WTC11 (cell line): ENCODE measurements around the gene EFCAB13. TPM values are rescaled to one million over a fixed set of nuclear protein-coding genes. Genes with fewer than 3 reads are reported as not detected.
A peak's percentile ranks its signal among the peaks of the same experiment; 100 is the strongest.

ENCODE experiments used
- ATAC-seq: fragments of 200-7000 bp; cut with Tn5 transposase; 2 replicates; pipeline ENCODE4 v1.10.0; 2021; ENCODE audit warnings: mild to moderate bottlenecking, moderate library complexity
- CTCF ChIA-PET: fragments of 300-600 bp; sonication (Branson Sonifier 250); formaldehyde crosslinking; loops from one replicate; lab custom pipeline; 2021; ENCODE audit warnings: antibody characterized with exemption; lab: Charles Lee
- POLR2A ChIA-PET: fragments of 350-600 bp; sonication (Branson Sonifier 250); formaldehyde crosslinking; loops from one replicate; lab custom pipeline; 2021; ENCODE audit warnings: antibody characterized with exemption; lab: Charles Lee
- DNase-seq: peaks from one replicate; pipeline ENCODE4 v3.0.0; 2021; ENCODE audit warnings: low spot score
- H3K27ac Mint-ChIP-seq: 2 replicates; pipeline ENCODE4 v1.8.0; 2021; ENCODE audit warnings: mixed read lengths
- H3K27me3 Mint-ChIP-seq: 2 replicates; pipeline ENCODE4 v1.8.0; 2021; ENCODE audit warnings: low read depth, mild to moderate bottlenecking, moderate library complexity, mixed read lengths
- H3K36me3 Mint-ChIP-seq: 2 replicates; pipeline ENCODE4 v1.8.0; 2021; ENCODE audit warnings: mixed read lengths
- H3K4me1 Mint-ChIP-seq: 2 replicates; pipeline ENCODE4 v1.8.0; 2022; ENCODE audit warnings: mixed read lengths
- H3K4me3 Mint-ChIP-seq: 2 replicates; pipeline ENCODE4 v1.8.0; 2021; ENCODE audit warnings: mild to moderate bottlenecking, moderate library complexity, mixed read lengths
- H3K9me3 Mint-ChIP-seq: 2 replicates; pipeline ENCODE4 v1.8.0; 2021; ENCODE audit warnings: mixed read lengths
- CBFB ChIP-seq: sonication (generic); formaldehyde crosslinking; IDR thresholded peaks from 2 replicates; pipeline ENCODE4 v1.8.1; 2022; ENCODE audit warnings: mild to moderate bottlenecking, low read depth, missing genetic modification reagents
- ESRRA ChIP-seq: sonication (generic); formaldehyde crosslinking; IDR thresholded peaks from 2 replicates; pipeline ENCODE4 v1.8.1; 2022; ENCODE audit warnings: mild to moderate bottlenecking, missing genetic modification reagents, borderline replicate concordance
- FOXK1 ChIP-seq: sonication (generic); formaldehyde crosslinking; IDR thresholded peaks from 2 replicates; pipeline ENCODE4 v1.8.0; 2022; ENCODE audit warnings: mild to moderate bottlenecking, moderate library complexity, missing genetic modification reagents
- GTF2I ChIP-seq: fragments of 250-450 bp; sonication (Bioruptor Pico); conservative IDR thresholded peaks from 2 replicates; pipeline ENCODE4 v1.4.0; 2021; ENCODE audit warnings: mild to moderate bottlenecking
- HMGA2 ChIP-seq: fragments of 250-450 bp; sonication (Bioruptor Pico); IDR thresholded peaks from 2 replicates; pipeline ENCODE4 v1.4.0; 2021; ENCODE audit warnings: mild to moderate bottlenecking, moderate library complexity
- JUN ChIP-seq: sonication (generic); formaldehyde crosslinking; IDR thresholded peaks from 2 replicates; pipeline ENCODE4 v1.8.0; 2023; ENCODE audit warnings: mild to moderate bottlenecking, missing genetic modification reagents
- KAT7 ChIP-seq: sonication (generic); formaldehyde crosslinking; IDR thresholded peaks from 2 replicates; pipeline ENCODE4 v1.8.1; 2023; ENCODE audit warnings: missing genetic modification reagents, mild to moderate bottlenecking, borderline replicate concordance
- NFE2L1 ChIP-seq: sonication (generic); formaldehyde crosslinking; IDR thresholded peaks from 2 replicates; pipeline ENCODE4 v1.8.1; 2023; ENCODE audit warnings: missing genetic modification reagents
- SOX15 ChIP-seq: fragments of 250-450 bp; sonication (Bioruptor Pico); IDR thresholded peaks from 2 replicates; pipeline ENCODE4 v1.9.0; 2021; ENCODE audit warnings: mild to moderate bottlenecking
- SP1 ChIP-seq: sonication (generic); formaldehyde crosslinking; conservative IDR thresholded peaks from 2 replicates; pipeline ENCODE4 v1.8.1; 2022; ENCODE audit warnings: missing genetic modification reagents
- ZNF138 ChIP-seq: sonication (generic); formaldehyde crosslinking; conservative IDR thresholded peaks from 2 replicates; pipeline ENCODE4 v1.8.1; 2022; ENCODE audit warnings: mild to moderate bottlenecking, moderate library complexity, missing genetic modification reagents
- ZNF423 ChIP-seq: fragments of 250-450 bp; sonication (Bioruptor Pico); IDR thresholded peaks from 2 replicates; pipeline ENCODE4 v2.1.2; 2022; ENCODE audit warnings: mild to moderate bottlenecking, moderate library complexity
- total RNA-seq: library from RNA; stranded (reverse); gene quantifications from 3 replicates; pipeline ENCODE4 v1.2.3, GENCODE V29; 2021
- TF ChIP-seq, protein P1 (sequence below): sonication (generic); formaldehyde crosslinking; IDR thresholded peaks from 2 replicates; pipeline ENCODE4 v1.8.0; 2022; ENCODE audit warnings: mild to moderate bottlenecking, missing genetic modification reagents
- TF ChIP-seq, protein P2 (sequence below): sonication (generic); formaldehyde crosslinking; IDR thresholded peaks from 2 replicates; pipeline ENCODE4 v1.8.1; 2023; ENCODE audit warnings: mild to moderate bottlenecking, missing genetic modification reagents, moderate library complexity
- TF ChIP-seq, protein P3 (sequence below): sonication (generic); formaldehyde crosslinking; IDR thresholded peaks from 2 replicates; pipeline ENCODE4 v1.8.0; 2022; ENCODE audit warnings: mild to moderate bottlenecking, missing genetic modification reagents
- TF ChIP-seq, protein P4 (sequence below): sonication (generic); formaldehyde crosslinking; IDR thresholded peaks from 2 replicates; pipeline ENCODE4 v1.8.0; 2022; ENCODE audit warnings: mild to moderate bottlenecking, missing genetic modification reagents
- TF ChIP-seq, protein P5 (sequence below): fragments of 250-450 bp; sonication (Bioruptor Pico); IDR thresholded peaks from 2 replicates; pipeline ENCODE4 v1.9.0; 2021; ENCODE audit warnings: mild to moderate bottlenecking
- TF ChIP-seq, protein P6 (sequence below): sonication (generic); formaldehyde crosslinking; IDR thresholded peaks from 2 replicates; pipeline ENCODE4 v1.8.0; 2022; ENCODE audit warnings: missing genetic modification reagents
- TF ChIP-seq, protein P7 (sequence below): sonication (generic); formaldehyde crosslinking; IDR thresholded peaks from 2 replicates; pipeline ENCODE4 v1.8.1; 2023; ENCODE audit warnings: mild to moderate bottlenecking, missing genetic modification reagents, borderline replicate concordance

Gene EFCAB13
- total RNA-seq, 1 experiment from 2014 or later, result 3.5 TPM

DNA sequence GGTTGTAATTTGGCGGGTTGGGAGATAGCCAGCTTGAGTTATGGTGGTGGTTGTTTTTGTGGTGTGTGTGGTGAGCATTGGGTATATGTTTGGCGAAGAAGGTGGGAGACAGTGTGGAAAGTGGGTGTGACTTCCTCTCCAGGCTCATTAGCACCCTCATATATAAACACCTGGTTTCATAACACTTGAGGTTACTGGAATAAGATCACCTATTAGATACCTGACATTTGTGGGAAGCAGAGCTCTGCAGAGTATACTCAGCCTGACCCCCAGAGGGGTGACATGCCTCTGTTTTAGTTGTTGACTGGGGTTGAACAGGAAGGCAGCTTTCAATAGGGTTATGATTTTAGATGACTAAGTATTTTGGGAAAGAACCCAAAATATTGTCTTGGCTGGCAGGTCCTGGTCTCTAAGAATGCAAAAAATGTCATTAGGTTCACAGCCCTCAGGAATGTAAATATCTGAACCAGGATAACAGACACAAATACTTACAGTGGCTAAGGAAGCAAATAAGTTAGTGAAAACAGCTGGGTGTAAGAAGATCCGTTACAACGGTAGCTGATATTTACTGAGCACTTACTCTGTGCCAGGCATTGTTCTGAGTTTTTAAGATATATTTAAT, 18.3 kb upstream of the EFCAB13 start:
- TF ChIP-seq HMGA2 (CRISPR knock-in tag) (no peak), CBFB (no peak), JUN (CRISPR knock-in tag) (no peak), KAT7 (CRISPR knock-in tag) (no peak)
- TF ChIP-seq, protein P1, sequence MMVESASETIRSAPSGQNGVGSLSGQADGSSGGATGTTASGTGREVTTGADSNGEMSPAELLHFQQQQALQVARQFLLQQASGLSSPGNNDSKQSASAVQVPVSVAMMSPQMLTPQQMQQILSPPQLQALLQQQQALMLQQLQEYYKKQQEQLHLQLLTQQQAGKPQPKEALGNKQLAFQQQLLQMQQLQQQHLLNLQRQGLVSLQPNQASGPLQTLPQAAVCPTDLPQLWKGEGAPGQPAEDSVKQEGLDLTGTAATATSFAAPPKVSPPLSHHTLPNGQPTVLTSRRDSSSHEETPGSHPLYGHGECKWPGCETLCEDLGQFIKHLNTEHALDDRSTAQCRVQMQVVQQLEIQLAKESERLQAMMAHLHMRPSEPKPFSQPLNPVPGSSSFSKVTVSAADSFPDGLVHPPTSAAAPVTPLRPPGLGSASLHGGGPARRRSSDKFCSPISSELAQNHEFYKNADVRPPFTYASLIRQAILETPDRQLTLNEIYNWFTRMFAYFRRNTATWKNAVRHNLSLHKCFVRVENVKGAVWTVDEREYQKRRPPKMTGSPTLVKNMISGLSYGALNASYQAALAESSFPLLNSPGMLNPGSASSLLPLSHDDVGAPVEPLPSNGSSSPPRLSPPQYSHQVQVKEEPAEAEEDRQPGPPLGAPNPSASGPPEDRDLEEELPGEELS, result no peak
- TF ChIP-seq, protein P2, sequence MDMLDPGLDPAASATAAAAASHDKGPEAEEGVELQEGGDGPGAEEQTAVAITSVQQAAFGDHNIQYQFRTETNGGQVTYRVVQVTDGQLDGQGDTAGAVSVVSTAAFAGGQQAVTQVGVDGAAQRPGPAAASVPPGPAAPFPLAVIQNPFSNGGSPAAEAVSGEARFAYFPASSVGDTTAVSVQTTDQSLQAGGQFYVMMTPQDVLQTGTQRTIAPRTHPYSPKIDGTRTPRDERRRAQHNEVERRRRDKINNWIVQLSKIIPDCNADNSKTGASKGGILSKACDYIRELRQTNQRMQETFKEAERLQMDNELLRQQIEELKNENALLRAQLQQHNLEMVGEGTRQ, result no peak
- POLR2A ChIA-PET, result no interaction called here
- CTCF ChIA-PET, result no interaction called here
- no peak for ATAC-seq
- DNase-seq, result no peak
- Mint-ChIP-seq H3K27me3 (peaks cover 4% of the 10 kb centered on the region; the same call in 1 of the 2 replicates), H3K9me3 (peaks cover 4% of the 10 kb centered on the region; the same call in 1 of the 2 replicates), H3K4me1 (peaks cover 4% of the 10 kb centered on the region), H3K4me3 (no peak overlapping the region), H3K36me3 (no peaks in the 10 kb centered on the region), H3K27ac (no peak overlapping the region)

DNA sequence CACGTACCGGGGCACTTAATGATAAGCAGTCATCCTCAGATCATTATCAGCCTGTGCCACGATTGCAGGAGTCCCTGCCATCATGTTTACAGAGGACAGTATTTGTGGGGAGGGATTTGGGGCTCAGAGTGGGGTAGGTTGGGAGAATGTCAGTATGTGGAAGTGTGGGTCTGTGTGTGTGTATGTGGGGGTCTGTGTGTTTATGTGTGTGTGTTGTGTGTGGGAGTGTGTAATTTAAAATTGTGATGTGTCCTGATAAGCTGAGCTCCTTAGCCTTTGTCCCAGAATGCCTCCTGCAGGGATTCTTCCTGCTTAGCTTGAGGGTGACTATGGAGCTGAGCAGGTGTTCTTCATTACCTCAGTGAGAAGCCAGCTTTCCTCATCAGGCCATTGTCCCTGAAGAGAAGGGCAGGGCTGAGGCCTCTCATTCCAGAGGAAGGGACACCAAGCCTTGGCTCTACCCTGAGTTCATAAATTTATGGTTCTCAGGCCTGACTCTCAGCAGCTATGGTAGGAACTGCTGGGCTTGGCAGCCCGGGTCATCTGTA, 13.5 kb upstream of the EFCAB13 start:
- peaks cover 6% of the 10 kb centered on the region for H3K4me1 Mint-ChIP-seq
- no peaks in the 10 kb centered on the region for H3K27me3 Mint-ChIP-seq
- ChIA-PET CTCF (interaction anchor here (1.0 to 1.4 kb wide), 4 partner anchors 14 to 306 kb away, joined by 3 to 5 read pairs (median 4); partner anchors contain the start of gene ITGB3), POLR2A (no interaction called here)
- no peaks in the 10 kb centered on the region for H3K36me3 Mint-ChIP-seq
- H3K9me3 Mint-ChIP-seq, result no peaks in the 10 kb centered on the region
- H3K27ac Mint-ChIP-seq, result no peak overlapping the region
- ATAC-seq (peak; percentile 36; the same call in 1 of the 2 replicates), DNase-seq (no peak)
- H3K4me3 Mint-ChIP-seq, result no peak overlapping the region
- TF ChIP-seq KAT7 (CRISPR knock-in tag), result no peak
- no peak for TF ChIP-seq ESRRA
- TF ChIP-seq ZNF423 (CRISPR knock-in tag), result no peak
- TF ChIP-seq ZNF138 (CRISPR knock-in tag), result no peak
- TF ChIP-seq SP1 (CRISPR knock-in tag), result no peak
- TF ChIP-seq SOX15, result no peak

DNA sequence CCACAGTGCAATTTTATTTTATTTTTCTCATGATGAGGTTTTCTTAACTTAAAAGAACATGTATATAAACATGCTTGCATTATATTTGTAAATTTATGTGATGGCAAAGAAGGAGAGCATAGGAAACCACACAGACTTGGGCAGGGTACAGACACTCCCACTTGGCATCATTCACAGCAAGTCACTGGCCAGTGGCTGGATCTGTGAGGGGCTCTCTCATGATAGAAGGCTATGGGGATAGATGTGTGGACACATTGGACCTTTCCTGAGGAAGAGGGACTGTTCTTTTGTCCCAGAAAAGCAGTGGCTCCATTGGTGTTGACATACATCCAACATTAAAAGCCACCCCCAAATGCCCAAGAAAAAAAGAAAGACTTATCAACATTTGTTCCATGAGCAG, 12.3 kb upstream of the EFCAB13 start:
- POLR2A ChIA-PET, result interaction anchor here (1.0 kb wide), 1 partner anchor 69 kb away, joined by 3 read pairs; no protein-coding TSS in a partner anchor
- DNase-seq, result no peak
- CTCF ChIA-PET, result interaction anchor here (1.0 kb wide), 1 partner anchor 15 kb away, joined by 3 read pairs; no protein-coding TSS in a partner anchor
- H3K4me1 Mint-ChIP-seq, result peaks cover 6% of the 10 kb centered on the region
- no peak overlapping the region for H3K4me3 Mint-ChIP-seq
- H3K27ac Mint-ChIP-seq, result no peak overlapping the region
- no peak for ATAC-seq
- H3K36me3 Mint-ChIP-seq, result no peaks in the 10 kb centered on the region
- no peaks in the 10 kb centered on the region for H3K9me3 Mint-ChIP-seq
- H3K27me3 Mint-ChIP-seq, result no peaks in the 10 kb centered on the region
- TF ChIP-seq NFE2L1 (CRISPR knock-in tag) (no peak), GTF2I (no peak), FOXK1 (CRISPR knock-in tag) (no peak)
- TF ChIP-seq, protein P3, sequence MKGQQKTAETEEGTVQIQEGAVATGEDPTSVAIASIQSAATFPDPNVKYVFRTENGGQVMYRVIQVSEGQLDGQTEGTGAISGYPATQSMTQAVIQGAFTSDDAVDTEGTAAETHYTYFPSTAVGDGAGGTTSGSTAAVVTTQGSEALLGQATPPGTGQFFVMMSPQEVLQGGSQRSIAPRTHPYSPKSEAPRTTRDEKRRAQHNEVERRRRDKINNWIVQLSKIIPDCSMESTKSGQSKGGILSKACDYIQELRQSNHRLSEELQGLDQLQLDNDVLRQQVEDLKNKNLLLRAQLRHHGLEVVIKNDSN (CRISPR knock-in tag), result no peak
- TF ChIP-seq, protein P4, sequence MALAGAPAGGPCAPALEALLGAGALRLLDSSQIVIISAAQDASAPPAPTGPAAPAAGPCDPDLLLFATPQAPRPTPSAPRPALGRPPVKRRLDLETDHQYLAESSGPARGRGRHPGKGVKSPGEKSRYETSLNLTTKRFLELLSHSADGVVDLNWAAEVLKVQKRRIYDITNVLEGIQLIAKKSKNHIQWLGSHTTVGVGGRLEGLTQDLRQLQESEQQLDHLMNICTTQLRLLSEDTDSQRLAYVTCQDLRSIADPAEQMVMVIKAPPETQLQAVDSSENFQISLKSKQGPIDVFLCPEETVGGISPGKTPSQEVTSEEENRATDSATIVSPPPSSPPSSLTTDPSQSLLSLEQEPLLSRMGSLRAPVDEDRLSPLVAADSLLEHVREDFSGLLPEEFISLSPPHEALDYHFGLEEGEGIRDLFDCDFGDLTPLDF (CRISPR knock-in tag), result no peak
- TF ChIP-seq, protein P5, sequence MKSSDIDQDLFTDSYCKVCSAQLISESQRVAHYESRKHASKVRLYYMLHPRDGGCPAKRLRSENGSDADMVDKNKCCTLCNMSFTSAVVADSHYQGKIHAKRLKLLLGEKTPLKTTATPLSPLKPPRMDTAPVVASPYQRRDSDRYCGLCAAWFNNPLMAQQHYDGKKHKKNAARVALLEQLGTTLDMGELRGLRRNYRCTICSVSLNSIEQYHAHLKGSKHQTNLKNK (CRISPR knock-in tag), result no peak
- TF ChIP-seq, protein P6, sequence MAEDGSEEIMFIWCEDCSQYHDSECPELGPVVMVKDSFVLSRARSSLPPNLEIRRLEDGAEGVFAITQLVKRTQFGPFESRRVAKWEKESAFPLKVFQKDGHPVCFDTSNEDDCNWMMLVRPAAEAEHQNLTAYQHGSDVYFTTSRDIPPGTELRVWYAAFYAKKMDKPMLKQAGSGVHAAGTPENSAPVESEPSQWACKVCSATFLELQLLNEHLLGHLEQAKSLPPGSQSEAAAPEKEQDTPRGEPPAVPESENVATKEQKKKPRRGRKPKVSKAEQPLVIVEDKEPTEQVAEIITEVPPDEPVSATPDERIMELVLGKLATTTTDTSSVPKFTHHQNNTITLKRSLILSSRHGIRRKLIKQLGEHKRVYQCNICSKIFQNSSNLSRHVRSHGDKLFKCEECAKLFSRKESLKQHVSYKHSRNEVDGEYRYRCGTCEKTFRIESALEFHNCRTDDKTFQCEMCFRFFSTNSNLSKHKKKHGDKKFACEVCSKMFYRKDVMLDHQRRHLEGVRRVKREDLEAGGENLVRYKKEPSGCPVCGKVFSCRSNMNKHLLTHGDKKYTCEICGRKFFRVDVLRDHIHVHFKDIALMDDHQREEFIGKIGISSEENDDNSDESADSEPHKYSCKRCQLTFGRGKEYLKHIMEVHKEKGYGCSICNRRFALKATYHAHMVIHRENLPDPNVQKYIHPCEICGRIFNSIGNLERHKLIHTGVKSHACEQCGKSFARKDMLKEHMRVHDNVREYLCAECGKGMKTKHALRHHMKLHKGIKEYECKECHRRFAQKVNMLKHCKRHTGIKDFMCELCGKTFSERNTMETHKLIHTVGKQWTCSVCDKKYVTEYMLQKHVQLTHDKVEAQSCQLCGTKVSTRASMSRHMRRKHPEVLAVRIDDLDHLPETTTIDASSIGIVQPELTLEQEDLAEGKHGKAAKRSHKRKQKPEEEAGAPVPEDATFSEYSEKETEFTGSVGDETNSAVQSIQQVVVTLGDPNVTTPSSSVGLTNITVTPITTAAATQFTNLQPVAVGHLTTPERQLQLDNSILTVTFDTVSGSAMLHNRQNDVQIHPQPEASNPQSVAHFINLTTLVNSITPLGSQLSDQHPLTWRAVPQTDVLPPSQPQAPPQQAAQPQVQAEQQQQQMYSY (CRISPR knock-in tag), result no peak
- TF ChIP-seq, protein P7, sequence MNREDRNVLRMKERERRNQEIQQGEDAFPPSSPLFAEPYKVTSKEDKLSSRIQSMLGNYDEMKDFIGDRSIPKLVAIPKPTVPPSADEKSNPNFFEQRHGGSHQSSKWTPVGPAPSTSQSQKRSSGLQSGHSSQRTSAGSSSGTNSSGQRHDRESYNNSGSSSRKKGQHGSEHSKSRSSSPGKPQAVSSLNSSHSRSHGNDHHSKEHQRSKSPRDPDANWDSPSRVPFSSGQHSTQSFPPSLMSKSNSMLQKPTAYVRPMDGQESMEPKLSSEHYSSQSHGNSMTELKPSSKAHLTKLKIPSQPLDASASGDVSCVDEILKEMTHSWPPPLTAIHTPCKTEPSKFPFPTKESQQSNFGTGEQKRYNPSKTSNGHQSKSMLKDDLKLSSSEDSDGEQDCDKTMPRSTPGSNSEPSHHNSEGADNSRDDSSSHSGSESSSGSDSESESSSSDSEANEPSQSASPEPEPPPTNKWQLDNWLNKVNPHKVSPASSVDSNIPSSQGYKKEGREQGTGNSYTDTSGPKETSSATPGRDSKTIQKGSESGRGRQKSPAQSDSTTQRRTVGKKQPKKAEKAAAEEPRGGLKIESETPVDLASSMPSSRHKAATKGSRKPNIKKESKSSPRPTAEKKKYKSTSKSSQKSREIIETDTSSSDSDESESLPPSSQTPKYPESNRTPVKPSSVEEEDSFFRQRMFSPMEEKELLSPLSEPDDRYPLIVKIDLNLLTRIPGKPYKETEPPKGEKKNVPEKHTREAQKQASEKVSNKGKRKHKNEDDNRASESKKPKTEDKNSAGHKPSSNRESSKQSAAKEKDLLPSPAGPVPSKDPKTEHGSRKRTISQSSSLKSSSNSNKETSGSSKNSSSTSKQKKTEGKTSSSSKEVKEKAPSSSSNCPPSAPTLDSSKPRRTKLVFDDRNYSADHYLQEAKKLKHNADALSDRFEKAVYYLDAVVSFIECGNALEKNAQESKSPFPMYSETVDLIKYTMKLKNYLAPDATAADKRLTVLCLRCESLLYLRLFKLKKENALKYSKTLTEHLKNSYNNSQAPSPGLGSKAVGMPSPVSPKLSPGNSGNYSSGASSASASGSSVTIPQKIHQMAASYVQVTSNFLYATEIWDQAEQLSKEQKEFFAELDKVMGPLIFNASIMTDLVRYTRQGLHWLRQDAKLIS (CRISPR knock-in tag), result no peak
